Retinal pigment epithelial cell (primary cell): ENCODE results near the gene DRG2.

Experiments
- DNase-seq: peaks from one replicate; pipeline ENCODE4 v3.0.0-alpha.2; 2010; ENCODE audit warnings: low read depth
- H3K4me3 ChIP-seq: 2 replicates; pipeline ENCODE4 v1.5.1; 2011; ENCODE audit warnings: mild to moderate bottlenecking, low read length, control low read depth, moderate library complexity
- TF ChIP-seq, protein P1 (sequence below): conservative IDR thresholded peaks from 2 replicates; pipeline ENCODE4 v1.5.1; 2011; ENCODE audit warnings: low read depth, low read length, control low read depth, inconsistent platforms

DRG2 gene

DNA sequence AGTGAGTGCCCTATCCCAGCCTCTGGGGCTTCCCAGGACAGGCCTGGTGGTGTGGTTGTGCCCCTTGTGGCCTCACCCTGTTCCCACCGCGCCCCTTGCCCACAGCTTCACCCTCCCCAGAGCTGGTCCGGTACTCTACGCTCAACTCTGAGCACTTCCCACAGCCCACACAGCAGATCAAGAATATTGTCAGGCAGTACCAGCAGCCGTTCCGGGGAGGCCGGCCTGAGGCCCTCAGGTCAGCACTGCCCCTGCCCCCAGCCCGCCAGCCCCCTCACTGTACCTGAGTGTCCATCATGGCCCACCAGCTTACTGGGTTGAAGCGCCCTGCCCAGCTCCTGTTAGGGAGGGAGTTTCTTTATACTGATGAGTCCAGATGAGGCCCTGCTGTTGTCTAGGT, 63.5 kb downstream of the DRG2 start:
- H3K4me3 ChIP-seq = no peak overlapping the region
- TF ChIP-seq, protein P1, sequence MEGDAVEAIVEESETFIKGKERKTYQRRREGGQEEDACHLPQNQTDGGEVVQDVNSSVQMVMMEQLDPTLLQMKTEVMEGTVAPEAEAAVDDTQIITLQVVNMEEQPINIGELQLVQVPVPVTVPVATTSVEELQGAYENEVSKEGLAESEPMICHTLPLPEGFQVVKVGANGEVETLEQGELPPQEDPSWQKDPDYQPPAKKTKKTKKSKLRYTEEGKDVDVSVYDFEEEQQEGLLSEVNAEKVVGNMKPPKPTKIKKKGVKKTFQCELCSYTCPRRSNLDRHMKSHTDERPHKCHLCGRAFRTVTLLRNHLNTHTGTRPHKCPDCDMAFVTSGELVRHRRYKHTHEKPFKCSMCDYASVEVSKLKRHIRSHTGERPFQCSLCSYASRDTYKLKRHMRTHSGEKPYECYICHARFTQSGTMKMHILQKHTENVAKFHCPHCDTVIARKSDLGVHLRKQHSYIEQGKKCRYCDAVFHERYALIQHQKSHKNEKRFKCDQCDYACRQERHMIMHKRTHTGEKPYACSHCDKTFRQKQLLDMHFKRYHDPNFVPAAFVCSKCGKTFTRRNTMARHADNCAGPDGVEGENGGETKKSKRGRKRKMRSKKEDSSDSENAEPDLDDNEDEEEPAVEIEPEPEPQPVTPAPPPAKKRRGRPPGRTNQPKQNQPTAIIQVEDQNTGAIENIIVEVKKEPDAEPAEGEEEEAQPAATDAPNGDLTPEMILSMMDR = no peak
- no peak for DNase-seq

DNA sequence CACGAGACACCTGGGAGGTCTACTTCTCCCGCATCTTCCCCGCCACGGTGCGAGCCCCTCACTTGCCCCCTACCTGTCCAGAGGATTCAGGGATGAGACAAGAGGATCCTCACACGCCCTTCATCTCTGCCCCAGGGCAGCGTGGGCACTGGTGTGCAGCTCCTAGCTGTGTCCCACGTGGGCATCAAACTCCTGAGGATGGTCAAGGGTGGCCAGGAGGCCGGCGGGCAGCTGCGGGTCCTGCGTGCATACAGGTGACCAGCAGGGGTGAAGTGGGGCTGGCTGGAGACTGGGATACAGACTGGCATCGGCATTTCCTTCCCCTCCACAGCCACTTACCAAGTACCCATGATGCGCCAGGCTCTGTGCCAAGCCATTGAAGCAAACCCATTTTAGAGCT, 67.4 kb downstream of the DRG2 start:
- no peak overlapping the region for H3K4me3 ChIP-seq
- DNase-seq = no peak
- TF ChIP-seq, protein P1 = no peak

DNA sequence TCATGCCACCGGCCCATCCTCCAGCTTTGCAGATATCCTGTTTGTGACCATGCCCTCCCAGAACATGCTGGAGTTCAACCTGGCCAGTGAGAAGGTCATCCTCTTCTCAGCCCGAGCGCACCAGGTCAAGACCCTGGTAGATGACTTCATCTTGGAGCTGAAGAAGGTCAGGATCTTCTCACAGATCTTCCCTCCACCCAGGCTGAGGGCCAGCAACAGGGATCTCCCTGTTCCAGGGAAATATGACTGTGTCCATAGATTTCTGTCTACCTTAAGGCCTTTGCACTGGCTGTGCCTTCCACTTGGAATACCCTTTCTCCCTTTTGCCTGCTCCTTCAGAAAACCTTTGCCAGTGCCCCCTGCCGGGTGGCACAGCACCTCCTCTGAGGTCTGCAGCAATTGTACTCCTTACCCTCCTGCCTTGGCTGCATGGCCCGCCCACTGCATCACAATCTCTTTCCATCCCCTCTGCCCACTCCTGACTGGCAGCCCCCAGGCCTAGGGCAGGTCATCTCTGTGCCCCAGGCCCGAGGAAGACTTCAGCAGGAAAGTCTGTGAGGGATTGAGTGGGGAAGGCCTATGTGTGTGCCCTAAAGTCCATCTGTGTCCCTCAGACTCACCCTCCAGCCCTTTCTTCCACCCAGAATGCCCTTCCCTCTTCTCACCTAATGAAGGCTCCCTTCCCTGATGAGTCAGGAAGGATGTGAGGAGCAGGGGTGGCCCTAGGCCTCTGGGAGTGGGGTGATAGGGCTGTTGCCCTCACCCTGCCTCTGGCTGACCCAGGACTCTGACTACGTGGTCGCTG, 68.6 kb downstream of the DRG2 start:
- H3K4me3 ChIP-seq = no peak overlapping the region
- DNase-seq = no peak
- TF ChIP-seq, protein P1 = peak; percentile 27

DNA sequence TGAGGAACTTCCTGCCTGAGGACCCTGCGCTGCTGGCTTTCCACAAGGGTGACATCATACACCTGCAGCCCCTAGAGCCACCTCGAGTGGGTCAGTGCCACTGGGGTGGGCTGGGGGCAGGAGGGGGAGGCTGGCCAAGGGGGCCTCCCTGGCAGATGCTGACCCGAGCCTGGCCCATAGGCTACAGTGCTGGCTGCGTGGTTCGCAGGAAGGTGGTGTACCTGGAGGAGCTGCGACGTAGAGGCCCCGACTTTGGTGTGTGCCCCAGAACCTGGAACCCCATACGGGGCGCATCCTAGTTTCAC, 69.2 kb downstream of the DRG2 start:
- DNase-seq = no peak
- TF ChIP-seq, protein P1 = no peak
- no peak overlapping the region for H3K4me3 ChIP-seq
